ENCODE measurements around the gene YTHDF1.

- TF ChIP-seq MAX (IDR thresholded peaks at IDR 0.05; ENCODE audit: low read depth, low read length) (no peak), POLR2A (IDR thresholded peaks at IDR 0.05; ENCODE audit: extremely low read depth, insufficient read length) (no peak), MYC (IDR thresholded peaks at IDR 0.05; ENCODE audit: low read depth, low read length) (no peak)
- TF ChIP-seq, protein P1, sequence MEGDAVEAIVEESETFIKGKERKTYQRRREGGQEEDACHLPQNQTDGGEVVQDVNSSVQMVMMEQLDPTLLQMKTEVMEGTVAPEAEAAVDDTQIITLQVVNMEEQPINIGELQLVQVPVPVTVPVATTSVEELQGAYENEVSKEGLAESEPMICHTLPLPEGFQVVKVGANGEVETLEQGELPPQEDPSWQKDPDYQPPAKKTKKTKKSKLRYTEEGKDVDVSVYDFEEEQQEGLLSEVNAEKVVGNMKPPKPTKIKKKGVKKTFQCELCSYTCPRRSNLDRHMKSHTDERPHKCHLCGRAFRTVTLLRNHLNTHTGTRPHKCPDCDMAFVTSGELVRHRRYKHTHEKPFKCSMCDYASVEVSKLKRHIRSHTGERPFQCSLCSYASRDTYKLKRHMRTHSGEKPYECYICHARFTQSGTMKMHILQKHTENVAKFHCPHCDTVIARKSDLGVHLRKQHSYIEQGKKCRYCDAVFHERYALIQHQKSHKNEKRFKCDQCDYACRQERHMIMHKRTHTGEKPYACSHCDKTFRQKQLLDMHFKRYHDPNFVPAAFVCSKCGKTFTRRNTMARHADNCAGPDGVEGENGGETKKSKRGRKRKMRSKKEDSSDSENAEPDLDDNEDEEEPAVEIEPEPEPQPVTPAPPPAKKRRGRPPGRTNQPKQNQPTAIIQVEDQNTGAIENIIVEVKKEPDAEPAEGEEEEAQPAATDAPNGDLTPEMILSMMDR (IDR thresholded peaks at IDR 0.05; ENCODE audit: low read depth, low read length) = no peak
Observed at GRCh38 chr20:63189322-63189642, 26.6 kb downstream of the YTHDF1 start.

All from NB4 (cell line).